ENCODE measurements around the gene NRBF2.
"Not testable (repeated sequence)": the region's sequence is repeated elsewhere in the genome, so short reads cannot be mapped to it uniquely, and the experiment has no call there.

Gene NRBF2

DNA sequence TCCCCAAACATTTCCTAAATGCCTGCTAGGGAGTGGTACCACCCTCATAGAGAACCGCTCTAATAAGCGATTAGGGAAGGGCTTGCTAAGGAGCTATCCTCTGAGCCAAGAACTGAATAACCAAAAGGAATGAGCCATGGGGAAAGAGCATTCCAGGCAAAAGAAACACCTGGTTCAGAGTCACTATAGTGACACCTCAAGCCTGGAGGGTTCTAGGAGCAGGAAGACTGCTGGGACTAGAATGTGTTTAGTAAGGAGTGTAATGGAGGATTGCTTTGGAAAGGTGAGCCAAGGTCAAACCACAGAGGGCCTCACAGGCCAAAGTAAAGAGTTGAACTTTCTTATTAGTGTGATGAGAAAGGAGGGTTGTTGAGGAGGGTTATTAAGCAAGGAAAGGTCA is 38.7 kb upstream of the NRBF2 start:
- no peak overlapping the region for H2AFZ ChIP-seq

GRCh38 chr10:63094881-63095280 is 38.2 kb upstream of the NRBF2 start:
- no peak overlapping the region for H3K27ac ChIP-seq
- H2AFZ ChIP-seq: no peak overlapping the region
- no peak overlapping the region for H3K9ac ChIP-seq
- no peaks in the 10 kb centered on the region for H3K27me3 ChIP-seq (ENCODE audit: control insufficient read depth, insufficient read depth, low read length)
- H3K4me2 ChIP-seq (ENCODE audit: low read length): no peak overlapping the region
- H3K79me2 ChIP-seq: no peaks in the 10 kb centered on the region
- H3K4me3 ChIP-seq (ENCODE audit: low read depth, low read length): no peak overlapping the region
- no peaks in the 10 kb centered on the region for H3K36me3 ChIP-seq (ENCODE audit: control insufficient read depth, insufficient read depth, low read length)
- H3K4me1 ChIP-seq: no peaks in the 10 kb centered on the region
- no peak for TF ChIP-seq CTCF (IDR thresholded peaks at IDR 0.05)
- H3K9me3 ChIP-seq (ENCODE audit: control insufficient read depth, low read length): no peaks in the 10 kb centered on the region

More for the DNA sequence above, 38.7 kb upstream of the NRBF2 start:
- Histone ChIP-seq H3K4me3 (ENCODE audit: low read depth, low read length) (no peak overlapping the region), H3K4me2 (ENCODE audit: low read length) (no peak overlapping the region), H3K79me2 (no peaks in the 10 kb centered on the region), H3K4me1 (no peaks in the 10 kb centered on the region), H3K9me3 (ENCODE audit: control insufficient read depth, low read length) (no peaks in the 10 kb centered on the region), H3K36me3 (ENCODE audit: control insufficient read depth, insufficient read depth, low read length) (no peaks in the 10 kb centered on the region), H3K27ac (no peak overlapping the region), H3K9ac (no peak overlapping the region), H3K27me3 (ENCODE audit: control insufficient read depth, insufficient read depth, low read length) (no peaks in the 10 kb centered on the region)
- no peak for TF ChIP-seq CTCF (IDR thresholded peaks at IDR 0.05)

GRCh38 chr10:63099734-63100133 is 33.4 kb upstream of the NRBF2 start:
- Histone ChIP-seq H2AFZ (no peak overlapping the region), H3K36me3 (ENCODE audit: control insufficient read depth, insufficient read depth, low read length) (no peaks in the 10 kb centered on the region), H3K79me2 (no peaks in the 10 kb centered on the region), H3K4me1 (no peaks in the 10 kb centered on the region), H3K27ac (no peak overlapping the region), H3K27me3 (ENCODE audit: control insufficient read depth, insufficient read depth, low read length) (no peaks in the 10 kb centered on the region), H3K4me3 (ENCODE audit: low read depth, low read length) (no peak overlapping the region), H3K9ac (no peak overlapping the region), H3K9me3 (ENCODE audit: control insufficient read depth, low read length) (no peaks in the 10 kb centered on the region), H3K4me2 (ENCODE audit: low read length) (no peak overlapping the region)
- TF ChIP-seq CTCF (IDR thresholded peaks at IDR 0.05): no peak

- H3K9ac ChIP-seq; H3K4me3 ChIP-seq (ENCODE audit: low read depth, low read length); H3K27ac ChIP-seq; H3K27me3 ChIP-seq (ENCODE audit: control insufficient read depth, insufficient read depth, low read length); H3K36me3 ChIP-seq (ENCODE audit: control insufficient read depth, insufficient read depth, low read length); H2AFZ ChIP-seq; H3K4me2 ChIP-seq (ENCODE audit: low read length); H3K79me2 ChIP-seq; H3K9me3 ChIP-seq (ENCODE audit: control insufficient read depth, low read length); H3K4me1 ChIP-seq: not testable (repeated sequence)
Observed at GRCh38 chr10:63101091-63101490, 32.0 kb upstream of the NRBF2 start.

DNA sequence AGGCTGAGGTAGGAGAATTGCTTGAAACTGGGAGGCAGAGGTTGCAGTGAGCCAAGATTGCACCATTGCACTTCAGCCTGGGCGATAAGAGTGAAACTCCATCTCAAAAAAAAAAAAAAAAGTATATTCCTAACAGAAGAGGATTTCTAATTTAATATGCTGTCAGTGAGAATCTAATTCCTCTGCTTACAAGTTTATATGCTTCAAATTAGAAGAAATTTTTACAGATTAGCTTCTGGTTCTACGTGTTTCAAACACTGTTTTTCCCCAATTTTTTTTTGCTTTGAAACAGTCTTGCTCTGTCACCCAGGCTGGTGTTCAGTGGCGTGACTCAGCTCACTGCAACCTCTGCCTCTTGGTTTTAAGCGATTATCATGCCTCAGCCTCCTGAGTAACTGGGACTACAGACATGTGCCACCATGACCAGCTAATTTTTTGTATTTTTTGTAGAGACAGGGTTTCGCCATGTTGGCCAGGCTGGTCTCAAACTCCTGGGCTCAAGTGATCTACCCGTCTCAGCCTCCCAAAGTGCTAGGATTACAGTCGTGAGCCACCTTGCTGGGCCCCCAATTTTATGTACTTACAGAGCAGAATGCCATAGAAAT is 30.7 kb upstream of the NRBF2 start:
- H3K79me2 ChIP-seq; H3K9ac ChIP-seq; H3K4me3 ChIP-seq (ENCODE audit: low read depth, low read length); H3K27me3 ChIP-seq (ENCODE audit: control insufficient read depth, insufficient read depth, low read length); H3K9me3 ChIP-seq (ENCODE audit: control insufficient read depth, low read length); H2AFZ ChIP-seq; H3K4me2 ChIP-seq (ENCODE audit: low read length); H3K36me3 ChIP-seq (ENCODE audit: control insufficient read depth, insufficient read depth, low read length); H3K27ac ChIP-seq; H3K4me1 ChIP-seq: not testable (repeated sequence)

DNA sequence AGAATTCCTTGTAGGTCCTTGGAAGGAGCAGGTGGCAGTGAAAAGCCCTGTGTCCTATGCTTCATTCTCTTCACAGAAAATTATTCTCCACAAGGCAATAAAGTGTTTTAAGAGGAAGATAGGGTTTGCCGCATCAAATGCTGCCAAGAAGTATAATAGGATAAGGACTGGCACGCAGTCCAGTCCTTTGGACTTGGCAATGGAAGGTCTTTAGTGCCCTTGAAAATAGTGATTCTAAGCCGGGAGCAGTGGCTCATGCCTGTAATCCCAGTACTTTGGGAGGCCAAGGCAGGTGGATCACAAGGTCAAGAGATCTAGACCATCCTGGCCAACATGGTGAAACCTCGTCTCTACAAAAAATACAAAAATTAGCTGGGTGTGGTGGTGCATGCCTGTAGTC is 29.9 kb upstream of the NRBF2 start:
- H3K4me2 ChIP-seq (ENCODE audit: low read length); H3K4me3 ChIP-seq (ENCODE audit: low read depth, low read length); H2AFZ ChIP-seq; H3K27ac ChIP-seq; H3K9ac ChIP-seq; H3K36me3 ChIP-seq (ENCODE audit: control insufficient read depth, insufficient read depth, low read length); H3K79me2 ChIP-seq; H3K4me1 ChIP-seq; H3K9me3 ChIP-seq (ENCODE audit: control insufficient read depth, low read length); H3K27me3 ChIP-seq (ENCODE audit: control insufficient read depth, insufficient read depth, low read length): not testable (repeated sequence)
